ENCODE data around the gene RALGAPB. TPM values are rescaled to one million over a fixed set of nuclear protein-coding genes. Genes with fewer than 3 reads are reported as not detected.
"Not testable (repeated sequence)": the region's sequence is repeated elsewhere in the genome, so short reads cannot be mapped to it uniquely, and the experiment has no call there.

RALGAPB gene
- total RNA-seq, 3 donors from 2014 or later = 32.8 to 73.6 (median 58.0) TPM

DNA sequence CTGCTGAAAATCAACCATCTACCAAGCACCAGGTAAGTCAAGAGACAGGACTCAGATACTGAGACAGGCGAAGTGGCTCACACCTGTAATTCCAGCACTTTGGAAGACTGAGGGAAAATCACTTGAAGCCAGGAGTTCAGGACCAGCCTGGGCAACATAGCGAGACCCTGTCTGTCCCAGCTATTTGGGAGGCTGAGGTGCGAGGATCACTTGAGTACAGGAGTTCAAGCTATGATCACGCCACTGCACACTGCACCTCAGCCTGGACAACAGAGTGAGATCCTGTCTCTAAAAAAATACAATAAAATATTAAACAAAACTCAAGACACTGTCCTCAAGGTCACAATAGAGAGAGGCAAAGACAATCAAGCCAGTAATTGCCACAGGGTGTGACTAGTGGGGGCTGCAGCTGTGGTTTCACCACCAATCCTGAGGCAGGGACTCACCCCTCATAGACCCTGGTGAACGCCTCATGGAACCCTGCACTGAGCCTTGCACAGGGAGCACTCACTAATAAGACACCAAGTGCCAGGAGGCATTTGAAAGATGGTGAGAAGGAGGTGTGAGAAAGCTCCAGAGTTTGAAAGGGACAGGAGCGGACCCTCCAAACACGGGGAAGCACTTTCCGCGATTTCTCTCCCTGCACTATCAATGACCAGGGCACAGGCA lies 39.2 kb upstream of the RALGAPB start:
- peaks cover 3% of the 10 kb centered on the region for H3K36me3 ChIP-seq
- TF ChIP-seq POLR2A (IDR thresholded peaks at IDR 0.05) = no peak
- no peak for TF ChIP-seq POLR2AphosphoS5 (IDR thresholded peaks at IDR 0.05)
- TF ChIP-seq, protein P1, sequence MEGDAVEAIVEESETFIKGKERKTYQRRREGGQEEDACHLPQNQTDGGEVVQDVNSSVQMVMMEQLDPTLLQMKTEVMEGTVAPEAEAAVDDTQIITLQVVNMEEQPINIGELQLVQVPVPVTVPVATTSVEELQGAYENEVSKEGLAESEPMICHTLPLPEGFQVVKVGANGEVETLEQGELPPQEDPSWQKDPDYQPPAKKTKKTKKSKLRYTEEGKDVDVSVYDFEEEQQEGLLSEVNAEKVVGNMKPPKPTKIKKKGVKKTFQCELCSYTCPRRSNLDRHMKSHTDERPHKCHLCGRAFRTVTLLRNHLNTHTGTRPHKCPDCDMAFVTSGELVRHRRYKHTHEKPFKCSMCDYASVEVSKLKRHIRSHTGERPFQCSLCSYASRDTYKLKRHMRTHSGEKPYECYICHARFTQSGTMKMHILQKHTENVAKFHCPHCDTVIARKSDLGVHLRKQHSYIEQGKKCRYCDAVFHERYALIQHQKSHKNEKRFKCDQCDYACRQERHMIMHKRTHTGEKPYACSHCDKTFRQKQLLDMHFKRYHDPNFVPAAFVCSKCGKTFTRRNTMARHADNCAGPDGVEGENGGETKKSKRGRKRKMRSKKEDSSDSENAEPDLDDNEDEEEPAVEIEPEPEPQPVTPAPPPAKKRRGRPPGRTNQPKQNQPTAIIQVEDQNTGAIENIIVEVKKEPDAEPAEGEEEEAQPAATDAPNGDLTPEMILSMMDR (IDR thresholded peaks at IDR 0.05) = no peak
- intact Hi-C loops (cut with DNase I; ENCODE audit: low total_unique reads) = no loop called here
- peaks cover 0 to 6% of the 10 kb centered on the region in 2 donors for H3K9me3 ChIP-seq
- peak overlapping the region; percentile 10 to 78 for H3K27ac ChIP-seq
- no peak for DNase-seq (ENCODE audit: low spot score in 2 of 2)
- peak overlapping the region; percentile 53 to 91 (median 81) for H3K4me3 ChIP-seq
- no peaks in the 10 kb centered on the region for H3K4me1 ChIP-seq
- no peaks in the 10 kb centered on the region for H3K27me3 ChIP-seq

DNA sequence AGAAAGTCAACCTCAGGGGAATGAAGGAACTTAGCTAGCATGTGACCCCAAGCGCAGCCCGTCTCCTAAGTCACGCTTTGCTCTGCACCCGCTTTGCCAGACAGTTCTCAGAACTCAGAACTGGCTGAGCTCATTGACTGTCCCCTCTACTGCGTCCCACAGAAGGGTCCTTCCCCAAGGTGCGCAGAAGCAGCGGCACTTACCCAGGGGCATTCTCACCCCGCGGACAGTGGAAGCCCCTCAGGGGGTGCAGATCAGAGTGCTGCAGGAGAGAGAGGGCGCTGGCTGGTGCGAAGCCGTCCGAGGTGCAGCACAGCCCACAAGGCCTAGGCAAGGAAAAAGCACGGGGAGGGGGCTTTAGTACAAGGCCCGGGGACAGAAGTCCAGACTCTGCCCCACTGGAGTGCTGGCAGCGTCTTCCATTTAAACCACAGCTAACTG lies 38.3 kb upstream of the RALGAPB start:
- H3K4me1 ChIP-seq = no peaks in the 10 kb centered on the region
- H3K27ac ChIP-seq = peak overlapping the region; percentile 78 to 93
- no peak for DNase-seq (ENCODE audit: low spot score in 2 of 2)
- peak overlapping the region; percentile 53 to 91 (median 81) for H3K4me3 ChIP-seq
- H3K36me3 ChIP-seq = peaks cover 3% of the 10 kb centered on the region
- peaks cover 0 to 6% of the 10 kb centered on the region in 2 donors for H3K9me3 ChIP-seq
- TF ChIP-seq POLR2AphosphoS5 (IDR thresholded peaks at IDR 0.05) = no peak
- H3K27me3 ChIP-seq = no peaks in the 10 kb centered on the region
- intact Hi-C loops (cut with DNase I; ENCODE audit: low total_unique reads) = no loop called here

DNA sequence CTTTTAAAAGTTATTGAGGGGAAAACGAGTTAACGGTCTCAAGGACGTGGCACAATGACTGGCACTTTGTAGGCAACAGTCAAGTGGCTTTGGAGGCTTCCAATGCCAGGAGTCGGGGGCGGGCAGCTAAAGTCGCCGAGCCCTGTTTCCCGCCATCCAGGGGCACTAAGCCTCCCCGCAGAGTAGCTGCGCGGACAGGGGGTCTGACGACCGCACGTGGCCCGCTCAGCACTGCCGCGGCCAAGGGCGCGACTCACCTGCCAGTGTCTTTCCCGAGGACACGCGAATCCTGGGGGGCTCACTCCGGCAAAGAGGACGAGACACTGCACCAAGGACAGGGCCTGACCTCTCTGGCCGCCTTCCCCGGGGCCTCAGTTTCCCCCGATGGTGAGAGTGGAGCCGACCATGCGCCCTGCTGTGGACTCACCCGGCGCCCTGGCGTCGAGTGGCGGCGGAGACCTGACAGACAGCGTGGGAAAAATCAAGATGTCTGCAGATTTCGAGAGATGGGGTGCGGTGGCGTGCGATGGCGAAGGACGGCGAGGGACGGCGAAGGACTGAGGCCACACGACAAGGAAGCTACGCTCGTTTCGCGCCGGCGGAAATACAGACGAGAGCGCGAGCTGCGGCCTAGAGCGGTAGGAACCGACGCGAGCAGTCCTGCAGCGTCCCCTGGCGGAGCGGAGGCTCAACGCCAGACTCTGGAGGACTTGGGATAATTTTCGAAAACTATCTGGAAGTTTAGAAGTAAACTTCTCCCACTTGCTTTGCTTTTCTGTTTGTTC lies 37.7 kb upstream of the RALGAPB start, which contains the start of gene SNHG17:
Gene SNHG17 (minus strand): TSS at position 559 of the 785 bp plus-strand sequence.
- H3K27me3 ChIP-seq = no peaks in the 10 kb centered on the region
- peak within 1 kb of the TSS; percentile 78 to 93 for H3K27ac ChIP-seq
- H3K36me3 ChIP-seq = peaks cover 3% of the 10 kb centered on the region
- TF ChIP-seq POLR2AphosphoS5 (IDR thresholded peaks at IDR 0.05) = peak; percentile 89 to 96 (median 90)
- TF ChIP-seq, protein P1 (IDR thresholded peaks at IDR 0.05) = peak; percentile 97 to 100 (median 99)
- TF ChIP-seq POLR2A (IDR thresholded peaks at IDR 0.05) = peak; percentile 52
- H3K4me1 ChIP-seq = no peaks in the 10 kb centered on the region
- H3K4me3 ChIP-seq = peak within 1 kb of the TSS; percentile 53 to 91 (median 81)
- intact Hi-C loops (cut with DNase I; ENCODE audit: low total_unique reads) = no loop called here
- DNase-seq (ENCODE audit: low spot score in 2 of 2) = peak; percentile 76 to 92
- peaks cover 0 to 6% of the 10 kb centered on the region in 2 donors for H3K9me3 ChIP-seq

DNA sequence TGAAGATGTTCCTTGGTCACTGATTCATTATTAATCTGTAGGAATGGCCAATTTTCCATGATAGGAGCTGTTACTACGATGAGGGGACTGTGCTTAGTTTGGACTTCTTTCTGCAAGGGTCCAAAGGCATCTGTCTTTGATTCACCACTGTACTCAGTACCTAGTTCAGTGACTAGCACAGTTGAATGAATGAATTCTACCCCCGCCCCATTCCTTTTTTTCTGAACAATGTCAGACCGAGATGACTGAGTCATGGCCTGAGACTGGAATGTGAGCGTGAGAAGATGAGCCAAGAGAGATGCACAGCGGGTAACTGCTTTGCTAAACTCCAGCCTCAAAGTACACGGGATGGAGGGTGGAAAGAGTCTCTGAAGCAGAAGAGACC lies 37.1 kb upstream of the RALGAPB start:
- H3K36me3 ChIP-seq = peaks cover 3% of the 10 kb centered on the region
- intact Hi-C loops (cut with DNase I; ENCODE audit: low total_unique reads) = no loop called here
- H3K4me3 ChIP-seq = peak overlapping the region in 1 of 3 donors; percentile 81
- TF ChIP-seq POLR2A (IDR thresholded peaks at IDR 0.05) (no peak), POLR2AphosphoS5 (IDR thresholded peaks at IDR 0.05) (no peak)
- TF ChIP-seq, protein P1 (IDR thresholded peaks at IDR 0.05) = no peak
- no peak overlapping the region for H3K27ac ChIP-seq
- no peak for DNase-seq (ENCODE audit: low spot score in 2 of 2)
- H3K27me3 ChIP-seq = no peaks in the 10 kb centered on the region
- no peaks in the 10 kb centered on the region for H3K4me1 ChIP-seq
- H3K9me3 ChIP-seq = peaks cover 0 to 6% of the 10 kb centered on the region in 2 donors

DNA sequence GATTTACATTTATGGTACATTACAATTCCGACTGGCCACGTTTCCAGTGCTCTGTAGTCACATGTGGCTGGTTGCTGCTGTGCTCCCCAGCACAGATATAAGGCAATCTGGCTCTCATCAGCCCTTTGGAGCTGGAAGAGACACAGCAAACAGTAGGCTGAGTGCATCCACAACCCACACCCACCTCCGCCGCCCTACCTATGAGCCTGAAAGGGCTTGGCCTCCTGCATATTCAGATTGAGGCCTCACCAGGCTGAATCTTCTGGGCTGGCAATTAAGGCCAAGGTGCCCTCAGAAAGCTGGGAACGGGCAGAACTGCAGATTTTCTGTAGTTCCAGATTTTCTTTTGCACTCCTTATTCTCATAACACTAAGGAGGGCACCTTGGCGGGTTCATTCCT lies 34.8 kb upstream of the RALGAPB start:
- H3K27ac ChIP-seq = no peak overlapping the region
- H3K27me3 ChIP-seq = no peaks in the 10 kb centered on the region
- no peaks in the 10 kb centered on the region for H3K9me3 ChIP-seq
- no peak for DNase-seq (ENCODE audit: low spot score in 2 of 2)
- no peaks in the 10 kb centered on the region for H3K4me1 ChIP-seq
- no peak overlapping the region for H3K4me3 ChIP-seq
- TF ChIP-seq POLR2AphosphoS5 (IDR thresholded peaks at IDR 0.05) (no peak), POLR2A (IDR thresholded peaks at IDR 0.05) (no peak)
- TF ChIP-seq, protein P1 (IDR thresholded peaks at IDR 0.05) = no peak
- no peaks in the 10 kb centered on the region for H3K36me3 ChIP-seq
- intact Hi-C loops (cut with DNase I; ENCODE audit: low total_unique reads) = no loop called here

DNA sequence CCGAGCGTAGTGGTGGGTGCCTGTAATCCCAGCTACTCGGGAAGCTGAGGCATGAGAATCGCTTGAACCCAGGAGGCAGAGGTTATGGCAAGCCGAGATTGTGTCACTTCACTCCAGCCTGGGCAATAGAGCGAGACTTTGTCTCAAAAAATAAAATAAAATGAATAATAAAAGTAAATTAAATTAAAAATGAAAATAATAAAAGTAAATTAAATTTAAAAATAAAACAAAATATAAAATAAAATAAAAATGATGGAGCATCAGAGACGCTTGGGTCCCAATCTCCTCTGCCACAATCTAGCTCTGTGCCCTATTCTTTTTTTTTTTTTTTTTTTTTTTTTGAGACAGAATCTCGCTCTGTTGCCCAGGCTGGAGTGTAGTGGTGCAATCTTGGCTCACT lies 31.5 kb upstream of the RALGAPB start:
- H3K27ac ChIP-seq; H3K36me3 ChIP-seq; DNase-seq (ENCODE audit: low spot score in 2 of 2); H3K27me3 ChIP-seq; intact Hi-C loops (cut with DNase I; ENCODE audit: low total_unique reads); H3K4me3 ChIP-seq; H3K9me3 ChIP-seq; H3K4me1 ChIP-seq: not testable (repeated sequence)

Data from breast epithelium (tissue), 4 donors.